AML-193 (cell line): ENCODE data around the gene XAF1.
"Not testable (repeated sequence)": the region's sequence is repeated elsewhere in the genome, so short reads cannot be mapped to it uniquely, and the experiment has no call there.

ENCODE experiments used
- DNase-seq, 2 experiments: peaks; one replicate each; lab custom pipeline; 2025; lab: John Stamatoyannopoulos, UW

Gene XAF1

GRCh38 chr17:6800422-6801027 is 44.7 kb downstream of the XAF1 start:
- DNase-seq = no peak

- DNase-seq = no peak
Measured at GRCh38 chr17:6811510-6811909, 55.7 kb downstream of the XAF1 start.

- DNase-seq = no peak
Measured at GRCh38 chr17:6812295-6812694, 56.4 kb downstream of the XAF1 start.

- DNase-seq = no peak
Measured at GRCh38 chr17:6815775-6816174, 59.9 kb downstream of the XAF1 start.

- DNase-seq = not testable (repeated sequence)
Measured at GRCh38 chr17:6816368-6816767, 60.5 kb downstream of the XAF1 start.

GRCh38 chr17:6818938-6819337 is 63.1 kb downstream of the XAF1 start:
- DNase-seq = no peak

- no peak for DNase-seq
Measured at GRCh38 chr17:6823011-6823442, 67.2 kb downstream of the XAF1 start.
